ENCODE data around the gene CD300E.

The CD300E gene

GRCh38 chr17:74607221-74607620 lies 16.3 kb downstream of the CD300E start:
- H3K4me1 ChIP-seq (ENCODE audit: control insufficient read depth, low read depth, low read length) = no peaks in the 10 kb centered on the region
- peaks cover 6% of the 10 kb centered on the region for H3K27me3 ChIP-seq (ENCODE audit: control insufficient read depth, insufficient read depth, low read length)

DNA sequence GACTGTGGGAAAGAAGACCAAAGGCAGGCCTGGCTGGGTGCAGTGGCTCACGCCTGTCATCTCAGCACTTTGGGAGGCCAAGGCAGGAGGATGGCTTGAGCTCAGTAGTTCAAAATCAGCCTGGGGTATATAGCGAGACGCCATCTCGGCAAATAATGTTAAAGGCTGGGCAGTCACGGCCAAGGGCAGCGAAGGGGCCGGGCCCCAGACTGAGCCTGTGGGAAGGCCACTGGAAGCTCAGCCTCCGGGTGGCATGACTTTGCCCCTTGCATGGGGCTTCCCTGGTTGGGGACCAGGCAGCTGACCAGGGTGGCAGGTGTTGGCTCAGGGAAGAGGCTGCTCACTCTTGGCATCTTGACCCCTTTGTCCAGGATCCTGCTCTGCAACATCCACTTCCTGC lies 17.5 kb downstream of the CD300E start:
- Histone ChIP-seq H3K36me3 (ENCODE audit: control insufficient read depth, low read depth, low read length) (no peaks in the 10 kb centered on the region), H3K27me3 (ENCODE audit: control insufficient read depth, insufficient read depth, low read length) (no peaks in the 10 kb centered on the region), H3K4me1 (ENCODE audit: control insufficient read depth, low read depth, low read length) (no peaks in the 10 kb centered on the region), H3K4me3 (ENCODE audit: low read length) (no peak overlapping the region), H3K9me3 (ENCODE audit: control insufficient read depth, low read depth, low read length) (no peaks in the 10 kb centered on the region), H3K9ac (ENCODE audit: low read length) (no peak overlapping the region), H3K27ac (ENCODE audit: low read length) (no peak overlapping the region)

More at GRCh38 chr17:74607221-74607620, 16.3 kb downstream of the CD300E start:
- Histone ChIP-seq H3K36me3 (ENCODE audit: control insufficient read depth, low read depth, low read length) (no peaks in the 10 kb centered on the region), H3K9ac (ENCODE audit: low read length) (no peak overlapping the region), H3K4me3 (ENCODE audit: low read length) (no peak overlapping the region), H3K9me3 (ENCODE audit: control insufficient read depth, low read depth, low read length) (no peaks in the 10 kb centered on the region), H3K27ac (ENCODE audit: low read length) (no peak overlapping the region)

GRCh38 chr17:74605361-74605760 lies 18.2 kb downstream of the CD300E start:
- Histone ChIP-seq H3K4me1 (ENCODE audit: control insufficient read depth, low read depth, low read length) (no peaks in the 10 kb centered on the region), H3K27ac (ENCODE audit: low read length) (no peak overlapping the region), H3K36me3 (ENCODE audit: control insufficient read depth, low read depth, low read length) (no peaks in the 10 kb centered on the region), H3K9me3 (ENCODE audit: control insufficient read depth, low read depth, low read length) (no peaks in the 10 kb centered on the region), H3K4me3 (ENCODE audit: low read length) (no peak overlapping the region), H3K27me3 (ENCODE audit: control insufficient read depth, insufficient read depth, low read length) (no peaks in the 10 kb centered on the region), H3K9ac (ENCODE audit: low read length) (no peak overlapping the region)

DNA sequence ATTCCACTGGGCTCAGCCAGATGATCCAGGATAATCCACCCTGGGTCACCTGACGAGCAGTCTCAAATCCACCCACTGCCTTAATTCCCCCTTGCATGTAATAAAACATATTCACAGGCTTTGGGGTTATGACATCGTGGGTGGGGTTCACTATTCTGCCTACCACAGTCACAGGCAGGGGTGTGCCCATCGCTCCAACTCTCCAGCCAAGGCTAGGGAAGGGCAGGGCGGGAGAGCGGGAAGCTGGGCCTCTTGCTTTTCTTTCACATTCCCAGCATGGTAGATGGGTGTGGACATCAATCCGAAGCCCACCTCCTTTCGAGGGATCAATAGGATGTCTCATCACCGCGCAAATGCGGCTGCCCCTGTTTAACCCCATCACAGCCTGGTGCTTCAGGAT lies 18.8 kb downstream of the CD300E start:
- Histone ChIP-seq H3K36me3 (ENCODE audit: control insufficient read depth, low read depth, low read length) (no peaks in the 10 kb centered on the region), H3K27me3 (ENCODE audit: control insufficient read depth, insufficient read depth, low read length) (no peaks in the 10 kb centered on the region), H3K4me3 (ENCODE audit: low read length) (no peak overlapping the region), H3K27ac (ENCODE audit: low read length) (no peak overlapping the region), H3K4me1 (ENCODE audit: control insufficient read depth, low read depth, low read length) (no peaks in the 10 kb centered on the region), H3K9me3 (ENCODE audit: control insufficient read depth, low read depth, low read length) (no peaks in the 10 kb centered on the region), H3K9ac (ENCODE audit: low read length) (no peak overlapping the region)

DNA sequence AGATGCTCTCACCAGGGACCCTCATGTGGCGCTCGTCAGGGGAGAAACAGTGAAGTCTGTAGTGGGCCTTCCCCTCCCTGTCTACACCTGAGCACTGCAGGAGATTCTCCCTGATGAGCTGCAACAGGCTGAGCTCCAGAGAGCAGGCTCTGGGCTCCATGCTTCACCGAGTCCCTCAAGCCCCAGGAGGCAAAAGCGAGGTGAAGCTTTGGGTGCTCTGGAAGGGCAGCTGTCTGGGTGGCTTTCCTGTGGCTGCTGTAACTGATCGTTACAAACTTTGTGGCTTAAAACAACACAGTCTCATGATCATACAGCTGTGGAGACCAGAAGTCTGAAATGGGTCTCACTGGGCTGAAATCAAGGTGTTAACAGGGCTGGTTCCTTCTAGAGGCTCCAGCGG lies 19.3 kb downstream of the CD300E start:
- no peak overlapping the region for H3K27ac ChIP-seq (ENCODE audit: low read length)
- H3K36me3 ChIP-seq (ENCODE audit: control insufficient read depth, low read depth, low read length) = no peaks in the 10 kb centered on the region
- no peak overlapping the region for H3K9ac ChIP-seq (ENCODE audit: low read length)
- H3K9me3 ChIP-seq (ENCODE audit: control insufficient read depth, low read depth, low read length) = no peaks in the 10 kb centered on the region
- H3K4me3 ChIP-seq (ENCODE audit: low read length) = no peak overlapping the region
- H3K4me1 ChIP-seq (ENCODE audit: control insufficient read depth, low read depth, low read length) = no peaks in the 10 kb centered on the region
- no peaks in the 10 kb centered on the region for H3K27me3 ChIP-seq (ENCODE audit: control insufficient read depth, insufficient read depth, low read length)

DNA sequence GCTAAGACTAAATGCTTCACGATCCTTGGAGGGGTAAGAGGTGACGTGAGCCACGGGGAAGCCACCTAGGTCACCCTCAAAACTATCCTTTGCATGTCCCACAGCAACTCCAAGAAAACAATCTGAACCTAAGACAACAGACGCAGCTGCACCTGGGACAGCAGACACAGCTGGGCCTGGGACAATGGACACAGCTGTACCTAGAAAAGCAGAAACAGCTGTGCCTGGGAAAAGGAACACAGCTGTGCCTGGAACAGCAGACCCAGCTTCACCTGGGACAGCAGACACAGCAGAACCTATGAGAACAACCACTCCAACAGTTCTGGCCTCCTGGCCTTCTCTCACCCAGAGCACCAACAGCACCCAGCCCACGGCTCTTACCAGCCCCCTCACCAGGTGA lies 19.8 kb downstream of the CD300E start:
- Histone ChIP-seq H3K4me1 (ENCODE audit: control insufficient read depth, low read depth, low read length) (no peaks in the 10 kb centered on the region), H3K9me3 (ENCODE audit: control insufficient read depth, low read depth, low read length) (no peaks in the 10 kb centered on the region), H3K27ac (ENCODE audit: low read length) (no peak overlapping the region), H3K4me3 (ENCODE audit: low read length) (no peak overlapping the region), H3K9ac (ENCODE audit: low read length) (no peak overlapping the region), H3K36me3 (ENCODE audit: control insufficient read depth, low read depth, low read length) (no peaks in the 10 kb centered on the region), H3K27me3 (ENCODE audit: control insufficient read depth, insufficient read depth, low read length) (no peaks in the 10 kb centered on the region)

DNA sequence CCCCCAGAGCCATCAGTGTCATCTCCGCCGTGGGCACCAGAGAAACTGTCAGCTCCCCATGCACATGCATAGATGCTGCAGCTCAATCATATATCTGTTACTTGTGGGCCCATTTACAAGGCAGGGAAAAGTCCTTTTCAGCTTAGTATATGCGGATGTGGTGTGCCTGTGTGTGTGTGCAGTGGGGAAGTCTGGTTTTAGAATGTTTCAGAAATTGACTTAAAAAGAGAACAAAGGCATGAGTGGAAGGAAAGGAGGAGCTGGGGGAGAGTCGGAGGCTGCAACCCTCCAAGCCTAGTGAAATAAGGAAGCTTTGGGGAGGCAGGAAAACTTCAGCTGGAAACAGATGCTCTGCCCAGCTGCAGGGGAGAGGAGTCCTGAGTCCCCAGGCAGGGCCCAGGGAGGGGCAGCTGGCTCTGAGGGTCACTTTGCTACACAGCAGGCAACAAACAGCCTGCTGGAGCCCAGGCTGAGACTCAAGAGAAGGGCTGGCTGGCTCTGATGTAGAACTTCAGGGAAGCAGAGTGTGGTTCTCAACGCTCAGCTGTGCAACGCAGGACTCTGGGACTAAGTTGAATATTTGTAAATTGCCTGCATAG lies 20.4 kb downstream of the CD300E start:
- H3K4me1 ChIP-seq (ENCODE audit: control insufficient read depth, low read depth, low read length) = no peaks in the 10 kb centered on the region
- H3K36me3 ChIP-seq (ENCODE audit: control insufficient read depth, low read depth, low read length) = no peaks in the 10 kb centered on the region
- H3K9ac ChIP-seq (ENCODE audit: low read length) = no peak overlapping the region
- no peaks in the 10 kb centered on the region for H3K9me3 ChIP-seq (ENCODE audit: control insufficient read depth, low read depth, low read length)
- H3K27ac ChIP-seq (ENCODE audit: low read length) = no peak overlapping the region
- no peaks in the 10 kb centered on the region for H3K27me3 ChIP-seq (ENCODE audit: control insufficient read depth, insufficient read depth, low read length)
- H3K4me3 ChIP-seq (ENCODE audit: low read length) = no peak overlapping the region

DNA sequence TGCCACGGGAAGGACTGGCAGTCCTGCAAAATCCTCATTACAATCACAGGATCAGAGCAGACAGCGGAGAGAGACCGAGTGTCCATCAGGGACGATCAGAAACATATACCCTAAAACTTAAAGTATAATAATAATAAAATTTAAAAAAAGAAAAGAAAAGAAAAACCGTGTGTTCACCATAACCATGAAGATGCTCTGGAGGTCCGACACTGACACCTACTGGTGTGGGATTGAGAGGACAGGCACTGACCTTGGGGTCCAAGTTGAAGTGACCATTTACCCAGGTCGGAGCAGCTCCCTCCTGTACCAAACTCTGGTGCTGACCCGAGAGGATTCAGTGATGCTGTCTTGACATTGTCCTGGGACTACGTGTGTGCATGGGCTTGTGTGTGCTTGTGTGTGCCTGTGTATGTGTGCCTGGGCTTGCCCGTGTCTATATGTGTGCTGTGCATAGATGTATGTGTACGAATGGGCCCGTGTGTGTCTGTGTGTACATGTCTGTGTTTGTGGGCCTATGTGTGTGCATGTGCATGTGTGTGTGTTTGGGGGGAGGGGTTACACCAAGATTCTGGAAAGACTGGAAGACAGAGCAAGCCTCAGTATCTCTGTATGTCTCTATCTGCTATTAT lies 21.5 kb downstream of the CD300E start:
- Histone ChIP-seq H3K27me3 (ENCODE audit: control insufficient read depth, insufficient read depth, low read length) (no peaks in the 10 kb centered on the region), H3K4me1 (ENCODE audit: control insufficient read depth, low read depth, low read length) (no peaks in the 10 kb centered on the region), H3K36me3 (ENCODE audit: control insufficient read depth, low read depth, low read length) (no peaks in the 10 kb centered on the region), H3K9ac (ENCODE audit: low read length) (no peak overlapping the region), H3K27ac (ENCODE audit: low read length) (no peak overlapping the region), H3K9me3 (ENCODE audit: control insufficient read depth, low read depth, low read length) (no peaks in the 10 kb centered on the region), H3K4me3 (ENCODE audit: low read length) (no peak overlapping the region)

DNA sequence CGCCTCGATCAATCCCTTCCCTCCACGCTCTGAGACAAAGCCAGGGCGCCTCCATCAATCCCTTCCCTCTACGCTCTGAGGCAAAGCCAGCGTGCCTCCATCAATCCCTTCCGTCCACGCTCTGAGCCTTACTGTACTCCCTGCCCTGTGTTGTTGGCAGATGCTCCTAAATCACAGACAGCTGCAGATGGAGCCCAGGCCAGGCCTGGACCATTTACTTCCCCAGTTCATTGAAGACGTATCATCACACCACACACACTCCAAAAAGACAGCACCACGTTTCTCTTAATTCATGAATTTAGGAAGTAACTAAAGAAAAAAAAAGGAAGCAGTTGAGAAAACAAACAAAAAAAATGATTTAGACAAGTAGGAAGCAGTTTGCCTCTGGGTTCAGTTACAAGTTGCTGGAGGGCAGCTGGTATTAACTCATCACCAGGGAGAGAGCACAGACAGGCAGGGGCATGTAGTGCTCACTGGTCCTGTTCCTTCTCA lies 24.0 kb downstream of the CD300E start:
- Histone ChIP-seq H3K4me3 (ENCODE audit: low read length) (no peak overlapping the region), H3K27me3 (ENCODE audit: control insufficient read depth, insufficient read depth, low read length) (no peaks in the 10 kb centered on the region), H3K4me1 (ENCODE audit: control insufficient read depth, low read depth, low read length) (no peaks in the 10 kb centered on the region), H3K27ac (ENCODE audit: low read length) (no peak overlapping the region), H3K9me3 (ENCODE audit: control insufficient read depth, low read depth, low read length) (no peaks in the 10 kb centered on the region), H3K36me3 (ENCODE audit: control insufficient read depth, low read depth, low read length) (no peaks in the 10 kb centered on the region), H3K9ac (ENCODE audit: low read length) (no peak overlapping the region)

DNA sequence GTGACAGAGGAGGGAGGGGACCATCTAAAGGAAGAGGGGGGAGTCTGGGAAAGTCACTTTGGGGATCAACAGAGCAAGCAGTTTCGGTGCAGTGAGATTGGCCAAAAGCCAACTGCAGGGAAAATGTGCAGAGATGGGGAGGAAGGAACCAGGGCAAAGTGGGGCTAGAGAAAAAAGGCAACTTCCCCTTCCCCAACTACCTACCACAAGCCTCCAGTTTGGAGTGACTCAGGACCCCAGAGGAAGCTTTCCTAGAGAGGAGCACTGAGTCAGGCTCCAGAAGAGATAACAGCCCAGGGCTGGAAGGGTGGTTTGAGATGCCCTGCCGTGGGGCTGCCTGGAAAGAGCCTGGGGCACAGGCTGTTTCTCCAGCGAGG lies 24.5 kb downstream of the CD300E start:
- H3K36me3 ChIP-seq (ENCODE audit: control insufficient read depth, low read depth, low read length) = no peaks in the 10 kb centered on the region
- no peaks in the 10 kb centered on the region for H3K9me3 ChIP-seq (ENCODE audit: control insufficient read depth, low read depth, low read length)
- H3K27ac ChIP-seq (ENCODE audit: low read length) = no peak overlapping the region
- H3K4me1 ChIP-seq (ENCODE audit: control insufficient read depth, low read depth, low read length) = no peaks in the 10 kb centered on the region
- no peaks in the 10 kb centered on the region for H3K27me3 ChIP-seq (ENCODE audit: control insufficient read depth, insufficient read depth, low read length)
- H3K4me3 ChIP-seq (ENCODE audit: low read length) = no peak overlapping the region
- no peak overlapping the region for H3K9ac ChIP-seq (ENCODE audit: low read length)

DNA sequence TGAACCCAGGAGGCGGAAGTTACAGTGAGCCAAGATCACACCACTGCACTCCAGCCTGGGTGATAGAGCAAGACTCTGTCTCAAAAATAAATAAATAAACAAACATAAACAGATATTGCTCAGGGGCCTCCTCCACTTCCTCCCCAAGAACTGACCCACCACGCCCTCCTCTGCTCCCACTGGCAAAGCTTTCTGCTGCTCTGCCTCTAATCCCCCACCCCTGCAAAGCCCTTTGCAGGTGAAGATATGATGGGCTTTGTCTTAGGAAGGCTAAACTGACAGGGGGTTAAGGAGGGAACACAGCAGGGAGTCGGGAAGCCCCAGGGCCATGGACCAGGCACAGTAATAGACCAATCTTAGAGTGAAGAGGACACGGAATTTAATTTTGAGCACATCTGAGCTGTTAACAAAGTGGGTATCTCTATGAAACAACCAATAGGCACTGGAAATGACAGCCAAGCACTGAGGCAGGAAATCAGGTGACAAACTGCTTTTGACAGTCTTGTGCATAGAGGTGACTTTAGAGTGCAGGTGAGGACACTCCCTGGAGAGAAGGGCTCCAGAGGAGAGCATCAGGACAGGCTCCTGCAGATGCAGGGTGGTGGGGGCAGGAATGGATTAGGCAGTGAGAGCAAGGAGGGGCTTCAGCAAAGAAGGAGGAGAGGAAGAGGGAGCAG lies 25.1 kb downstream of the CD300E start:
- Histone ChIP-seq H3K27me3 (ENCODE audit: control insufficient read depth, insufficient read depth, low read length) (no peaks in the 10 kb centered on the region), H3K36me3 (ENCODE audit: control insufficient read depth, low read depth, low read length) (no peaks in the 10 kb centered on the region), H3K9ac (ENCODE audit: low read length) (no peak overlapping the region), H3K9me3 (ENCODE audit: control insufficient read depth, low read depth, low read length) (no peaks in the 10 kb centered on the region), H3K4me1 (ENCODE audit: control insufficient read depth, low read depth, low read length) (no peaks in the 10 kb centered on the region), H3K27ac (ENCODE audit: low read length) (no peak overlapping the region), H3K4me3 (ENCODE audit: low read length) (no peak overlapping the region)

All from iPS-18a (cell line).